Umbilical cord (tissue), 2 donors: ENCODE data around the gene ZNF382. TPM values are rescaled to one million over a fixed set of nuclear protein-coding genes. Genes with fewer than 3 reads are reported as not detected.
"Not testable (repeated sequence)": the region's sequence is repeated elsewhere in the genome, so short reads cannot be mapped to it uniquely, and the experiment has no call there.

Experiments used
- DNase-seq: peaks from one replicate; pipeline ENCODE4 v3.0.0-alpha.2; 2015; ENCODE audit warnings: low spot score
- total RNA-seq: library from RNA; depleted of rRNA; stranded (reverse); fragments of >200 nt; gene quantifications from one replicate; pipeline ENCODE4 v1.2.3, GENCODE V29; 2014; ENCODE audit warnings: low replicate concordance; ENCODE audit not compliant: insufficient read depth

Gene ZNF382
- 16.1 TPM for total RNA-seq

GRCh38 chr19:36605101-36605876 lies at the start of gene ZNF382:
Gene ZNF382 (plus strand): TSS chr19:36605313. CDS start chr19:36609915, 4,602 bp downstream.
- peak; percentile 84 for DNase-seq

GRCh38 chr19:36564391-36564790 lies 40.7 kb upstream of the ZNF382 start:
- DNase-seq = no peak

GRCh38 chr19:36572593-36573019 lies 32.5 kb upstream of the ZNF382 start:
- no peak for DNase-seq

- peak; percentile 96 for DNase-seq
Measured at GRCh38 chr19:36573020-36573894, 31.9 kb upstream of the ZNF382 start, which contains the start of gene ZNF529. Gene ZNF529 (minus strand): TSS chr19:36573292. CDS start chr19:36572346, 946 bp downstream.

GRCh38 chr19:36573895-36574720 lies 31.0 kb upstream of the ZNF382 start:
- peak; percentile 31 for DNase-seq

GRCh38 chr19:36574741-36575140 lies 30.4 kb upstream of the ZNF382 start:
- no peak for DNase-seq

- DNase-seq = no peak
Measured at GRCh38 chr19:36577271-36577996, 27.7 kb upstream of the ZNF382 start.

- no peak for DNase-seq
Measured at GRCh38 chr19:36579255-36579654, 25.9 kb upstream of the ZNF382 start.

- not testable (repeated sequence) for DNase-seq
Measured at GRCh38 chr19:36602681-36603080, 2.4 kb upstream of the ZNF382 start.

GRCh38 chr19:36604656-36605100 lies 435 bp upstream of the ZNF382 start:
- DNase-seq = peak; percentile 32

- no peak for DNase-seq
Measured at GRCh38 chr19:36605877-36606478, 865 bp downstream of the ZNF382 start.

GRCh38 chr19:36627057-36627456 lies 21.9 kb downstream of the ZNF382 start:
- DNase-seq = no peak

GRCh38 chr19:36635342-36635741 lies 30.2 kb downstream of the ZNF382 start:
- no peak for DNase-seq

- no peak for DNase-seq
Measured at GRCh38 chr19:36638862-36639510, 33.9 kb downstream of the ZNF382 start.

- no peak for DNase-seq
Measured at GRCh38 chr19:36646746-36647145, 41.6 kb downstream of the ZNF382 start.

- DNase-seq = no peak
Measured at GRCh38 chr19:36652958-36653357, 47.8 kb downstream of the ZNF382 start.

- DNase-seq = no peak
Measured at GRCh38 chr19:36665832-36666231, 60.7 kb downstream of the ZNF382 start.

GRCh38 chr19:36668646-36669045 lies 63.5 kb downstream of the ZNF382 start:
- DNase-seq = no peak

- no peak for DNase-seq
Measured at GRCh38 chr19:36672368-36672767, 67.3 kb downstream of the ZNF382 start.

GRCh38 chr19:36674201-36674600 lies 69.1 kb downstream of the ZNF382 start:
- DNase-seq = no peak
